22Rv1 (cell line): ENCODE measurements around the gene CAPN11.

Experiments used
- CTCF ChIP-seq: fragments of 450-650 bp; IDR thresholded peaks from 2 replicates; pipeline ENCODE4 v1.5.1; 2017; ENCODE audit warnings: mild to moderate bottlenecking
- ZFX ChIP-seq: fragments of 450-650 bp; IDR thresholded peaks from 2 replicates; pipeline ENCODE4 v1.6.1; 2017; ENCODE audit warnings: antibody characterized with exemption, borderline replicate concordance

- TF ChIP-seq CTCF (peak; percentile 32), ZFX (no peak)
Observed at GRCh38 chr6:44221291-44221960, 62.8 kb downstream of the CAPN11 start.
